Gastroesophageal sphincter (tissue), 4 donors: ENCODE results near the gene CHTF8. TPM values are rescaled to one million over a fixed set of nuclear protein-coding genes. Genes with fewer than 3 reads are reported as not detected.
A peak's percentile ranks its signal among the peaks of the same experiment; 100 is the strongest.

Experiments
- ATAC-seq: fragments of 150-250 bp; one replicate; pipeline ENCODE4 v1.9.1; 2016; ENCODE audit warnings: mild to moderate bottlenecking, moderate library complexity
- H3K27ac ChIP-seq, 4 donors: fragments of 200-600 bp; sonication (generic) in 3 of 4; 1 replicate in 3 of 4; 2 replicates in 1 of 4; pipeline ENCODE4 v1.5.1; 2016 to 2019
- H3K27me3 ChIP-seq: fragments of 200-600 bp; sonication (generic); one replicate; pipeline ENCODE4 v1.5.1; 2019
- H3K36me3 ChIP-seq, 2 donors: fragments of 200-600 bp; sonication (generic); one replicate each; pipeline ENCODE4 v1.5.1; 2019; ENCODE audit warnings: control low read depth in 1 of 2
- H3K4me1 ChIP-seq, 3 donors: fragments of 200-600 bp; sonication (generic); 1 replicate in 2 of 3; 2 replicates in 1 of 3; pipeline ENCODE4 v1.5.1; 2016 to 2019; ENCODE audit warnings: control low read depth in 2 of 3
- H3K4me3 ChIP-seq, 2 donors: fragments of 200-600 bp; sonication (generic); one replicate each; pipeline ENCODE4 v1.5.1; 2019; ENCODE audit warnings: mild to moderate bottlenecking in 1 of 2, moderate library complexity in 1 of 2
- H3K9me3 ChIP-seq, 3 donors: fragments of 200-600 bp; sonication (generic); one replicate each; pipeline ENCODE4 v1.5.1; 2017 to 2019; ENCODE audit warnings: control low read depth in 2 of 3
- EP300 ChIP-seq: sonication (generic); formaldehyde crosslinking; IDR thresholded peaks from one replicate; pipeline ENCODE4 v1.6.1; 2017; ENCODE audit warnings: antibody characterized with exemption, mild to moderate bottlenecking
- POLR2A ChIP-seq, 2 donors: fragments of 450-650 bp; IDR thresholded peaks; one replicate each; pipeline ENCODE4 v1.6.1; 2017; ENCODE audit warnings: antibody characterized with exemption in 2 of 2, mild to moderate bottlenecking in 2 of 2, moderate library complexity in 1 of 2
- POLR2AphosphoS5 ChIP-seq: sonication (generic); formaldehyde crosslinking; IDR thresholded peaks from one replicate; pipeline ENCODE4 v1.6.1; 2017; ENCODE audit warnings: antibody characterized with exemption
- WGBS, 2 donors: methylation state at CpG; one replicate each; pipeline ENCODE4 v1.1.5; 2018; ENCODE audit warnings: low coverage in 1 of 2; 5-methylcytosine and 5-hydroxymethylcytosine counted together
- total RNA-seq, 4 donors: library from RNA; depleted of rRNA; stranded (reverse); fragments of >200 nt; gene quantifications; one replicate each; pipeline ENCODE4 v1.1.0, GENCODE V29; 2016
- TF ChIP-seq, protein P1 (sequence below), 4 experiments: fragments of 200-600 bp in 2 of 4; fragments of 450-650 bp in 2 of 4; sonication (generic) in 1 of 4; IDR thresholded peaks; one replicate each; pipeline ENCODE4 v1.5.1; 2017 to 2019; ENCODE audit warnings: antibody characterized with exemption in 4 of 4, mild to moderate bottlenecking in 2 of 4, moderate library complexity in 2 of 4

Gene CHTF8
- total RNA-seq, 4 donors from 2014 or later: 44.0 to 102 (median 61.9) TPM

DNA sequence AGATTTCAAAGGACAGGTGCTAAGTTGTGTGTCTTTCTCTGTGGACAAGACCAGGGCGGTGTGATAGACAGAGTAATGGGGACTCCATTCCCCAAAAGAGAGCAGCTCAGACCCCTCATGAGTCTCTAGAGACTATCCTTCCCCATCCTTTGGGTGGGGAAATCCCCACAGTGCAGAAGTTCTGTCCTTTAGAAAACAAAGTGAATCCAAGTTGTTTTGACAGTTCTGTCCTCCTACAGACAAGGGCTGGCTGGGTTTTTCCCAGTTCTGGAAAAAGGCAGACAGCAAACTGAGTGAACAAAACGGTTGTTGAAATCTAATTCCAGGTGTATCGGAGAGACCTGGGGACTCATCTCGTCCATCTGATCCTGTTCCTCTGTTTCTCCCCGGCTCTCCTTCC is 37.9 kb downstream of the CHTF8 start:
- 52 to 62% methylated on average over 4 to 5 of the region's 5 CpGs for WGBS, 2 donors
- no peak overlapping the region for H3K27ac ChIP-seq
- H3K4me1 ChIP-seq: no peaks in the 10 kb centered on the region
- H3K27me3 ChIP-seq: peaks cover 3% of the 10 kb centered on the region
- no peak for ATAC-seq
- TF ChIP-seq POLR2A (IDR thresholded peaks at IDR 0.05) (no peak), EP300 (no peak), POLR2AphosphoS5 (no peak)
- TF ChIP-seq, protein P1, sequence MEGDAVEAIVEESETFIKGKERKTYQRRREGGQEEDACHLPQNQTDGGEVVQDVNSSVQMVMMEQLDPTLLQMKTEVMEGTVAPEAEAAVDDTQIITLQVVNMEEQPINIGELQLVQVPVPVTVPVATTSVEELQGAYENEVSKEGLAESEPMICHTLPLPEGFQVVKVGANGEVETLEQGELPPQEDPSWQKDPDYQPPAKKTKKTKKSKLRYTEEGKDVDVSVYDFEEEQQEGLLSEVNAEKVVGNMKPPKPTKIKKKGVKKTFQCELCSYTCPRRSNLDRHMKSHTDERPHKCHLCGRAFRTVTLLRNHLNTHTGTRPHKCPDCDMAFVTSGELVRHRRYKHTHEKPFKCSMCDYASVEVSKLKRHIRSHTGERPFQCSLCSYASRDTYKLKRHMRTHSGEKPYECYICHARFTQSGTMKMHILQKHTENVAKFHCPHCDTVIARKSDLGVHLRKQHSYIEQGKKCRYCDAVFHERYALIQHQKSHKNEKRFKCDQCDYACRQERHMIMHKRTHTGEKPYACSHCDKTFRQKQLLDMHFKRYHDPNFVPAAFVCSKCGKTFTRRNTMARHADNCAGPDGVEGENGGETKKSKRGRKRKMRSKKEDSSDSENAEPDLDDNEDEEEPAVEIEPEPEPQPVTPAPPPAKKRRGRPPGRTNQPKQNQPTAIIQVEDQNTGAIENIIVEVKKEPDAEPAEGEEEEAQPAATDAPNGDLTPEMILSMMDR (IDR thresholded peaks at IDR 0.05): no peak
- H3K4me3 ChIP-seq: no peak overlapping the region
- H3K9me3 ChIP-seq: no peaks in the 10 kb centered on the region
- H3K36me3 ChIP-seq: no peaks in the 10 kb centered on the region

- no peaks in the 10 kb centered on the region for H3K9me3 ChIP-seq
- TF ChIP-seq POLR2A (IDR thresholded peaks at IDR 0.05) (no peak), EP300 (no peak), POLR2AphosphoS5 (no peak)
- TF ChIP-seq, protein P1 (IDR thresholded peaks at IDR 0.05): no peak
- no peak overlapping the region for H3K4me3 ChIP-seq
- H3K36me3 ChIP-seq: no peaks in the 10 kb centered on the region
- no peak for ATAC-seq
- no peak overlapping the region for H3K27ac ChIP-seq
- H3K27me3 ChIP-seq: peaks cover 3% of the 10 kb centered on the region
- no CpG with 5 or more reads among the region's 3 CpGs for WGBS, 2 donors
- H3K4me1 ChIP-seq: no peaks in the 10 kb centered on the region
Measured at GRCh38 chr16:69093974-69094373, 38.4 kb downstream of the CHTF8 start.

GRCh38 chr16:69089091-69089910 is 43.1 kb downstream of the CHTF8 start:
- H3K36me3 ChIP-seq: peaks cover 0 to 20% of the 10 kb centered on the region in 2 donors
- TF ChIP-seq, protein P1 (IDR thresholded peaks at IDR 0.05): no peak
- TF ChIP-seq EP300 (no peak), POLR2AphosphoS5 (no peak), POLR2A (IDR thresholded peaks at IDR 0.05) (no peak)
- peak; percentile 34 for ATAC-seq
- no peaks in the 10 kb centered on the region for H3K9me3 ChIP-seq
- WGBS, 2 donors: 67 to 70% methylated on average over 2 to 12 of the region's 16 CpGs
- H3K27me3 ChIP-seq: no peaks in the 10 kb centered on the region
- H3K27ac ChIP-seq: no peak overlapping the region
- no peak overlapping the region for H3K4me3 ChIP-seq
- peaks cover 0 to 2% (median 2%) of the 10 kb centered on the region in 3 donors for H3K4me1 ChIP-seq

GRCh38 chr16:69088684-69089083 is 43.7 kb downstream of the CHTF8 start:
- TF ChIP-seq POLR2AphosphoS5 (no peak), EP300 (no peak), POLR2A (IDR thresholded peaks at IDR 0.05) (no peak)
- TF ChIP-seq, protein P1 (IDR thresholded peaks at IDR 0.05): no peak
- Histone ChIP-seq H3K9me3 (no peaks in the 10 kb centered on the region), H3K4me1 (peaks cover 0 to 8% (median 5%) of the 10 kb centered on the region in 3 donors), H3K4me3 (no peak overlapping the region), H3K27me3 (no peaks in the 10 kb centered on the region), H3K36me3 (peaks cover 0 to 23% of the 10 kb centered on the region in 2 donors), H3K27ac (no peak overlapping the region)
- 78 to 84% methylated on average over 3 to 4 of the region's 4 CpGs for whole genome bisulfite sequencing, 2 donors
- no peak for ATAC-seq

GRCh38 chr16:69087161-69087581 is 45.2 kb downstream of the CHTF8 start:
- Histone ChIP-seq H3K4me1 (peaks cover 0 to 8% (median 5%) of the 10 kb centered on the region in 3 donors), H3K4me3 (no peak overlapping the region), H3K36me3 (peaks cover 0 to 27% of the 10 kb centered on the region in 2 donors), H3K9me3 (no peaks in the 10 kb centered on the region), H3K27me3 (no peaks in the 10 kb centered on the region), H3K27ac (no peak overlapping the region)
- WGBS, 2 donors: 56 to 75% methylated on average over 2 to 3 of the region's 3 CpGs
- no peak for ATAC-seq
- no peak for TF ChIP-seq POLR2AphosphoS5
- no peak for TF ChIP-seq EP300
- TF ChIP-seq, protein P1 (IDR thresholded peaks at IDR 0.05): no peak
- TF ChIP-seq POLR2A (IDR thresholded peaks at IDR 0.05): no peak
